ENCODE measurements around the gene ANKRD16.

- no peak for TF ChIP-seq CTCF (IDR thresholded peaks at IDR 0.05)
- no peak for TF ChIP-seq EZH2 (IDR thresholded peaks at IDR 0.05)
Measured at GRCh38 chr10:5904227-5904626, 14.5 kb upstream of the ANKRD16 start.
